LHCN-M2 (cell line): Measurements from ENCODE around the gene PRSS56. TPM values are rescaled to one million over a fixed set of nuclear protein-coding genes. Genes with fewer than 3 reads are reported as not detected.
A peak's percentile ranks its signal among the peaks of the same experiment; 100 is the strongest.

ENCODE experiments used
- DNase-seq: peaks from one replicate; pipeline ENCODE4 v3.0.0-alpha.2; 2012; ENCODE audit warnings: low read depth
- total RNA-seq: library from RNA; depleted of rRNA; stranded (reverse); fragments of >200 nt; gene quantifications from 2 replicates; pipeline ENCODE4 v1.2.3, GENCODE V29; 2014; rRNA removed

PRSS56 gene
- total RNA-seq, 1 experiment from 2014 or later, result 0.40 TPM

GRCh38 chr2:232573042-232573441 lies 52.9 kb downstream of the PRSS56 start:
- DNase-seq, result no peak

DNA sequence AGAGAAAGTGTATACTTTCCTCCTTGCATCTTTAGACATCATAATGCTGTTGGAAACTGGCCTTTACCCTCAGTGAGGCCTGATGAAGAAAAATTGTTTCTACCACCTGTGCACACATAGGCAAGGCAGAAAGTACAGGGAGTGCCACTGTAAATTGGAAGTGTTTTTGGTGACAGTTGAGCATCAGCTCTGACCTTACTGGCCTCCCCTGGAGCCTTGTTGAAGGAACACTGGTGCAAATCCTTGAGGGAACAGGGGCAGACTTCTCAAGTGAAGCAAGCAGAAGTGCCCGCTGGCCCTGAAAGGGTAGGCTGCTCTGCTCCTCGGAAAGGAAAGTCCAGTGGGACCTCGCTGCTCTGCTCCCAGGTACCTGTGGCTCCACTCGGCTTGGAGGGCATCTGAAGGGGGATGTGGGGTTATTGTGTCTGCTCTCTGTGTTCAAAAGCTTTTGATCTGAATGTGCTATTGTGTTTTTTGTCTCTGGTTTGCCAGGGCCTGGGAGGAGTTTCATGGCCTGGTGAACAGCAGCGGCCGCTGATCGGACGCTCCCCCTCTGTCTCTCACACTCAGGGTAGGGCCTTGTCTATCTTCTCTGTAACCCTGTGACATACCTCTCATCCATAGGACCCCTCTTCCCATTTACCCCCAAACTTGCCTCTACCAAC lies 53.7 kb downstream of the PRSS56 start:
- no peak for DNase-seq

GRCh38 chr2:232574674-232575403 lies 54.7 kb downstream of the PRSS56 start:
- peak; percentile 88 for DNase-seq

Other genes with a start within 250 kb of the PRSS56 start
- not detected in 2 replicates for gene ALPP, start 141.6 kb upstream of the PRSS56 start, total RNA-seq
- not detected in 2 replicates for gene ALPG, start 113.5 kb upstream of the PRSS56 start, total RNA-seq
- not detected in 2 replicates for gene ALPI, start 64.2 kb upstream of the PRSS56 start, total RNA-seq
- not detected in 2 replicates for gene ECEL1, start 32.6 kb upstream of the PRSS56 start, total RNA-seq
- 1.1 and 7.1 TPM in 2 replicates for gene CHRND, start 5.8 kb downstream of the PRSS56 start, total RNA-seq
- 0.83 and 5.5 TPM in 2 replicates for gene CHRNG, start 19.3 kb downstream of the PRSS56 start, total RNA-seq
- gene TIGD1, start 30.2 kb downstream of the PRSS56 start, total RNA-seq, result 5.0 and 5.1 TPM in 2 replicates
- gene EIF4E2, start 30.3 kb downstream of the PRSS56 start, total RNA-seq, result 61.4 and 61.8 TPM in 2 replicates
- 0.19 and 0.52 TPM in 2 replicates for gene EFHD1, start 113.2 kb downstream of the PRSS56 start, total RNA-seq
- 52.5 and 54.8 TPM in 2 replicates for gene GIGYF2, start 176.9 kb downstream of the PRSS56 start, total RNA-seq